Transverse colon (tissue), 4 donors: ENCODE results near the gene RASAL2. TPM values are rescaled to one million over a fixed set of nuclear protein-coding genes. Genes with fewer than 3 reads are reported as not detected.

Experiments
- DNase-seq: peaks from one replicate; pipeline ENCODE4 v3.0.0-alpha.2; 2019
- H3K27ac ChIP-seq, 4 donors: fragments of 200-600 bp; sonication (generic); 2 replicates each; pipeline ENCODE4 v1.5.1; 2016 to 2018; ENCODE audit warnings: inconsistent platforms in 4 of 4
- H3K27me3 ChIP-seq: fragments of 200-600 bp; sonication (generic); 2 replicates; pipeline ENCODE4 v1.5.1; 2017; ENCODE audit warnings: inconsistent platforms
- H3K36me3 ChIP-seq, 4 donors: fragments of 200-600 bp; sonication (generic); 2 replicates each; pipeline ENCODE4 v1.5.1; 2017 to 2019; ENCODE audit warnings: inconsistent platforms in 4 of 4
- H3K4me1 ChIP-seq, 4 donors: fragments of 200-600 bp; sonication (generic); 2 replicates each; pipeline ENCODE4 v1.5.1; 2017 to 2020; ENCODE audit warnings: inconsistent platforms in 4 of 4
- H3K4me3 ChIP-seq, 4 donors: fragments of 200-600 bp; sonication (generic); 1 replicate in 1 of 4; 2 replicates in 3 of 4; pipeline versions ENCODE4 v1.5.1 to v1.6.1; 2017 to 2019; ENCODE audit warnings: inconsistent platforms in 4 of 4
- H3K9me3 ChIP-seq, 2 donors: fragments of 200-600 bp; sonication (generic); 2 replicates each; pipeline ENCODE4 v1.5.1; 2017 to 2019; ENCODE audit warnings: inconsistent platforms in 2 of 2
- CTCF ChIP-seq, 5 experiments: fragments of 200-600 bp in 3 of 5; fragments of 450-650 bp in 2 of 5; sonication (generic) in 3 of 5; IDR thresholded peaks; 1 replicate in 2 of 5; 2 replicates in 3 of 5; pipeline ENCODE4 v1.5.1; 2016 to 2017; ENCODE audit warnings: antibody characterized with exemption in 5 of 5, inconsistent platforms in 3 of 5, mild to moderate bottlenecking in 2 of 5, moderate library complexity in 1 of 5
- EP300 ChIP-seq: sonication (generic); formaldehyde crosslinking; IDR thresholded peaks from one replicate; pipeline ENCODE4 v1.6.1; 2017; ENCODE audit warnings: antibody characterized with exemption, low read depth
- POLR2A ChIP-seq: fragments of 450-650 bp; IDR thresholded peaks from one replicate; pipeline ENCODE4 v1.6.1; 2016; ENCODE audit warnings: antibody characterized with exemption, mild to moderate bottlenecking, moderate library complexity
- POLR2AphosphoS5 ChIP-seq, 3 donors: sonication (generic); formaldehyde crosslinking; IDR thresholded peaks; one replicate each; pipeline ENCODE4 v1.6.1; 2016; ENCODE audit warnings: antibody characterized with exemption in 3 of 3
- WGBS, 2 donors: methylation state at CpG; one replicate each; pipeline ENCODE4 v1.1.5; 2018; ENCODE audit warnings: low coverage in 1 of 2; 5-methylcytosine and 5-hydroxymethylcytosine counted together
- in situ Hi-C, 4 donors: fragments of 200-750 bp; cut with MboI; loops; one replicate each; pipeline versions ENCODE4 v1.15.0 to v1.15.1; 2017; ENCODE audit warnings: low sequenced_read_pairs in 3 of 4, low pct_ligation_motif_present in 1 of 4, low pct_unique_long_range_greater_than_20kb in 1 of 4
- intact Hi-C: fragments of 100-400 bp; cut with DNase I; formaldehyde crosslinking; loops from one replicate; pipeline ENCODE4 v1.15.1; 2023; ENCODE audit warnings: low total_unique reads
- total RNA-seq, 4 donors: library from RNA; depleted of rRNA; stranded (reverse); fragments of >200 nt; gene quantifications; one replicate each; pipeline ENCODE4 v1.1.0, GENCODE V29; 2016

RASAL2 gene
- total RNA-seq, 4 donors from 2014 or later = 13.1 to 26.1 (median 19.8) TPM

DNA sequence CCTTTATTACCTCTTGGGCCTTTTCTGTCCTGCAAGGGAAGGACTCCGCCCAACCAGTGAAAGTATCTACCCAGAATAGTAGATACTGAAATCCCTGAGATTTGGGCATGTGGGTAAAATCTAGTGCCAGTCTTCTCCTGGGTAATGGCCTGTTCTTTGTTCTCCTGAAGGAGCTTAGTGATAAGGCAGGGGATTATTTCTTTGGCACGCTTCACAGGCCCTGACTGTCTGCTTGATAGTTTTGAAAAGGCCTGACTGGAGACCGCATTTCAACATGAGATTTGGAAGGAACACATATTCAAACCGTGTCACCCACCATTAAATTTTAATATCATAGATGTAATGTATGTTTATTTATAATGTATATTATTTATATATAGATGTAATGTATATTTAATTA is 48.9 kb downstream of the RASAL2 start:
- WGBS, 2 donors = 89% methylated on average over 4 of the region's 4 CpGs; no CpG with 5 or more reads in 1 of the 2 donors
- no peaks in the 10 kb centered on the region for H3K36me3 ChIP-seq
- H3K4me1 ChIP-seq = peaks cover 0 to 5% (median 0%) of the 10 kb centered on the region in 4 donors
- intact Hi-C loops (no loop called here), in situ Hi-C loops (no loop called here)
- TF ChIP-seq EP300 = no peak
- no peak for TF ChIP-seq POLR2A
- TF ChIP-seq POLR2AphosphoS5 (IDR thresholded peaks at IDR 0.05) = no peak
- no peak for TF ChIP-seq CTCF (IDR thresholded peaks at IDR 0.05)
- H3K9me3 ChIP-seq = no peaks in the 10 kb centered on the region
- DNase-seq = no peak
- no peak overlapping the region for H3K27ac ChIP-seq
- H3K27me3 ChIP-seq = no peaks in the 10 kb centered on the region
- H3K4me3 ChIP-seq = no peak overlapping the region

DNA sequence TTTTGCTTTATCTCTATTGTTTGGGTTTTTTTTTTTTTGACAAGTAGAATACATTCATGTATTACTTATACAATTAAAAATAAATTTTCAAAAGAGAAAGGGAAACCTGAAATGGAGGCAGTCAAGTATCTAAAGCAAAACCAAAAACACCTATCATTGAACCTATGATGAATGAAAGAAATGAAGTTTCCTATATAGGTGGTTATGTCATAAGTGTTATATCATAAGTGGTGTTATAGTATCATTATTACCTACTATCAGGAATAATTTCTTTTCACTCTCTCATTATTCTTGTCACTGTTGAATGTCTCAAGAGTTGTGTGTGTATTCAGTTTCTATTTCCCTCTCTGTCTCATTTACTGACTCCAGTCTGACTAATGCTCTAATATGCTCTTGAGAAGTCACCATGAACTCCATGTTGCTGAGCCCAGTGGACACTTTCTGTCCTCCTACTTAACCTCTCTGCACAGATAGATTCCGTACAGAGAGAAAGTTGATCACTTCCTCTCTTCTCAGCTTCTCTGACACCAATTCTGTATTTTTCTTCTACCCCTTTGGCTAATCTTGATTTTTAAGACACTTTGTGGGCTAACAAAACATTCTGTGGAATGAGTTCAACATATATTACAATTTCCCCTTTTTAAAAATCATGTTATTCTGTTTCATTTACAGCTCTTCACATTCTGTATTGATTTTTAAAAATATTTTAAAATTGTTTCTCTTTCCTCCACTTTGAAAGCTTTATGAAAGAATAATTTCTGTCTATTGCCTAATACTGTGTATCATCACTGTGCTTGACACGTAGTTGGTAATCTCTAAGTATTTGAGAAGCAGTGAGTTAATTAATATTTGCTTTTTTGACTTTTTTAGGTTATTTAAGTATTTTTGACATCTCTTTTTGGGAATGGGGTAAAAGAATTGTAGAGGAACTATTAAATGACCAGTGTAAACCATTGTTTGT is 50.1 kb downstream of the RASAL2 start:
- Histone ChIP-seq H3K27me3 (no peaks in the 10 kb centered on the region), H3K9me3 (no peaks in the 10 kb centered on the region), H3K4me3 (no peak overlapping the region), H3K36me3 (no peaks in the 10 kb centered on the region), H3K4me1 (peaks cover 0 to 5% (median 0%) of the 10 kb centered on the region in 4 donors), H3K27ac (no peak overlapping the region)
- no peak for DNase-seq
- intact Hi-C loops = no loop called here
- WGBS, 2 donors = 82 to 86% methylated on average over 2 of the region's 2 CpGs
- in situ Hi-C loops = no loop called here
- TF ChIP-seq EP300 (no peak), POLR2AphosphoS5 (IDR thresholded peaks at IDR 0.05) (no peak), POLR2A (no peak), CTCF (IDR thresholded peaks at IDR 0.05) (no peak)

DNA sequence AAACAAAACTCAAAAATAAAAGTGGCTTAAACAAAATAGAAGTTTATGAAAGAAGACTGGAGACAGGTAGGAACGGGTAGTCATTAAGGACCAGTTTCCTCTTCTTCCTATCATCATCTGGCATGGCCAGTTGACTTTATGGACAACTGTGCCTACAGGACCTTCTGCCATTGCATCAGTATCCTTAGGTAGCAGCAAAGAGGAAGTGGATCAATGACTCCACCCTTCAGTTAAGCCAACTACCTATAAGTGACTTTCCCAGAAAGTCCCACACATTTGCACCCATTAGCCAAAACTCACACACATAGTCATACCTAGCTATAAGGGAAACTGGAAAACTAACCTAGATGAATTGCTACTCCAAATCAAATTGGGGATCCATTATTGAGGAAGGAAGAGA is 51.7 kb downstream of the RASAL2 start:
- TF ChIP-seq POLR2A (no peak), CTCF (IDR thresholded peaks at IDR 0.05) (no peak), EP300 (no peak), POLR2AphosphoS5 (IDR thresholded peaks at IDR 0.05) (no peak)
- 89 to 100% methylated on average over 1 of the region's 1 CpG for WGBS, 2 donors
- H3K27ac ChIP-seq = no peak overlapping the region
- H3K27me3 ChIP-seq = no peaks in the 10 kb centered on the region
- no peaks in the 10 kb centered on the region for H3K9me3 ChIP-seq
- no peak overlapping the region for H3K4me3 ChIP-seq
- no peak for DNase-seq
- H3K36me3 ChIP-seq = no peaks in the 10 kb centered on the region
- H3K4me1 ChIP-seq = peaks cover 0 to 5% (median 0%) of the 10 kb centered on the region in 4 donors
- intact Hi-C loops = no loop called here
- in situ Hi-C loops = no loop called here

DNA sequence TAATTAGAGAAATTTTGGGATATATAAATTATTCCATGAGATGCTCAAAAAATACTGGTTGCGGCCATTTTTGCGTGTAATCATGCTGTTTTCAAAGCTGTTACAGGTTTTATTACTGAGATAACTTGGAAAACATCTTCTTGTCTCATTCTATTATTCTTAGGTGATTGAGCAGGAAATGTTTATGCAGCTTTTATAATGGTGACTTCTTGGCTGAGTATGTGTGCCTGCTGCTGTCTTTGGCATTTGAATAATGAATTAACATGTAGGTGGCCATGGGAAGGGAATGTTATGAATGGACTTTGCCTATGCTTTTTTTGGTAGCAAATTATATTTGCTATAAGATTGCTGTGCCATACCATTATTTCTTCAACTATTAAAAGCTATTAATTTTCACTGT is 52.5 kb downstream of the RASAL2 start:
- Histone ChIP-seq H3K4me3 (no peak overlapping the region), H3K4me1 (peaks cover 0 to 5% (median 0%) of the 10 kb centered on the region in 4 donors), H3K36me3 (no peaks in the 10 kb centered on the region), H3K27me3 (no peaks in the 10 kb centered on the region), H3K9me3 (no peaks in the 10 kb centered on the region), H3K27ac (no peak overlapping the region)
- in situ Hi-C loops (no loop called here), intact Hi-C loops (no loop called here)
- no peak for DNase-seq
- no peak for TF ChIP-seq POLR2A
- no peak for TF ChIP-seq POLR2AphosphoS5 (IDR thresholded peaks at IDR 0.05)
- no peak for TF ChIP-seq CTCF (IDR thresholded peaks at IDR 0.05)
- no peak for TF ChIP-seq EP300
- WGBS, 2 donors = 83 to 92% methylated on average over 2 of the region's 2 CpGs
